ENCODE measurements around the gene PAPLN.

PAPLN gene

GRCh38 chr14:73240816-73241480 is 3.6 kb downstream of the PAPLN start:
- no peak for TF ChIP-seq CTCF (conservative IDR thresholded peaks at IDR 0.05; ENCODE audit: low read depth, low read length)
- H3K4me3 ChIP-seq (ENCODE audit: low read depth, low read length), result peak overlapping the region; percentile 25
- DNase-seq (ENCODE audit: low read depth), result no peak

GRCh38 chr14:73241481-73242165 is 4.3 kb downstream of the PAPLN start:
- no peak for DNase-seq (ENCODE audit: low read depth)
- TF ChIP-seq CTCF (conservative IDR thresholded peaks at IDR 0.05; ENCODE audit: low read depth, low read length), result no peak

DNA sequence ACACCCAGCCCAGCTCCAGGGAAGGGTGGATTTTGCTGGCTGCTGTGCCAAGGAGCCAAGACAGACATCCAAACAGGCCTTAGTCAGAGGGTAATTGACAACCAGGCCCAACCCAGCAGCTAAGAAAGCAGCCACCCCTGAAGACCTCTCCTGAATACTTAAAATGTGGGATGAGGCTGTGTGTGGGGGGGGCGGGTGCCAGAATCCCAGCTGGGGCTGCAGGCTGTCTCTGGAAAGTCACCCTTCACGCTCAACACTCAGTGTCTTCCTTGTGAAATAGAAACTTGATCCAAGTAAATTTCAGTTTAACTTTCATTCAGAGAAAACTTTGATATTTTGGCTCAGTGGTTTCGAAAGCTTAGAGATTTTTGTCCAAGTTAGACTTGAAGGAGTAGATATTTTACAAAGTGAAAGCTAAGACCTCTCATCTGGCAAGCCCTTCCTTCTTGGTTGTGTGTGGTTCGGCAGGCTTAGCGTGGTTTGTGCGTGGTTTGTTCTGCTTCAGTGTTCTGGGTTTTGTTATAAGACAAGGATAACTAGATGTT is 5.1 kb downstream of the PAPLN start:
- H3K4me3 ChIP-seq (ENCODE audit: low read depth, low read length), result no peak overlapping the region
- peak; percentile 51 for DNase-seq (ENCODE audit: low read depth)
- TF ChIP-seq CTCF (conservative IDR thresholded peaks at IDR 0.05; ENCODE audit: low read depth, low read length), result no peak

More at GRCh38 chr14:73241481-73242165, 4.3 kb downstream of the PAPLN start:
- no peak overlapping the region for H3K4me3 ChIP-seq (ENCODE audit: low read depth, low read length)

GRCh38 chr14:73243341-73243740 is 6.0 kb downstream of the PAPLN start:
- no peak for DNase-seq (ENCODE audit: low read depth)
- no peak overlapping the region for H3K4me3 ChIP-seq (ENCODE audit: low read depth, low read length)
- TF ChIP-seq CTCF (conservative IDR thresholded peaks at IDR 0.05; ENCODE audit: low read depth, low read length), result no peak

DNA sequence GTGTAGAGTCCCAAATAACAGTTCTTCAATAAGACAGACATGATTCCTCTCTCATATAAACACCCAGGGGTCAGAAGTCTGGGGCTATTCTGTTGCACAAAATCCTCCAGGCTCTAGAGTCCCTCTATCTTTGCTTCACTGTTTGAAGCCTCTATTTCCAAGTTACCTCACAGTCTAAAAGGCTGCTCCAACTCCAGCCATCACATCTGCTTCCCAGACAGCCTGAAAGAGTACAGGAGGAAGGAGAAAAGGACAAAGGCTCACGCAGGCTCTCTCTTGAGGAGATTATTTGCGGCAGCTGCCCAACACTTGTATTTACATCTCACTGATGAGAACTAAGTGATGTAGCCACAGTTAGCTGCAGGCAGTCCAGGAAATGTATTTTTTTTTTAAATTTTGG is 6.4 kb downstream of the PAPLN start:
- DNase-seq (ENCODE audit: low read depth), result no peak

GRCh38 chr14:73244541-73245290 is 7.4 kb downstream of the PAPLN start:
- DNase-seq (ENCODE audit: low read depth), result no peak
- H3K4me3 ChIP-seq (ENCODE audit: low read depth, low read length), result no peak overlapping the region
- TF ChIP-seq CTCF (conservative IDR thresholded peaks at IDR 0.05; ENCODE audit: low read depth, low read length), result no peak

More for the DNA sequence above, 6.4 kb downstream of the PAPLN start:
- H3K4me3 ChIP-seq (ENCODE audit: low read depth, low read length), result no peak overlapping the region
- no peak for TF ChIP-seq CTCF (conservative IDR thresholded peaks at IDR 0.05; ENCODE audit: low read depth, low read length)
